SK-N-MC (cell line): ENCODE results near the gene SPRING1.

Experiments
- EZH2 ChIP-seq: fragments of 200-600 bp; sonication (generic); IDR thresholded peaks from one replicate; pipeline ENCODE4 v1.6.1; 2017; ENCODE audit warnings: antibody characterized with exemption
- FOXP2 ChIP-seq: optimal IDR thresholded peaks from 2 replicates; pipeline ENCODE3; 2011; ENCODE audit warnings: mild to moderate bottlenecking, moderate library complexity; ENCODE audit not compliant: insufficient read depth; ENCODE audit errors: extremely low read length, control extremely low read depth
- POLR2AphosphoS5 ChIP-seq: IDR thresholded peaks from 2 replicates; pipeline ENCODE4 v1.6.1; 2012; ENCODE audit warnings: mild to moderate bottlenecking, low read depth, low read length, borderline replicate concordance

DNA sequence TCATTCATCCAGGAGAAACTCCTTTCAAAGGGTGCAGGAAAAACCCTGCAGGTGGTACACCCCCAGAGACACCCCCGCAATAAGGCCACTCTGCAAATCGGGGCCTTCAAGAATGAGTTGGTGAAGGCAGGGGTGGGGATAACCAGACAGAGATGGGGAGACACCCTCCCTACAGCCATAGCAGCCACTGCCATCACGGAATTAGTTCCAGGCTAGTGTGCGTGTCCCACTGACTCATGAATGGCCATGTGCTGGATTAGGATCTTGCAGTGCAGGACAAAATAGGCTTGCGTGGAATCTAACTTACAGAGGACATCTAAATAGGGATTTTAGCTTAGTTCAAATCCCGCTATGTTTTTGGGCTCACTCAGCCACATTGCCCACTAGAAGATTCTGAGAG lies 37.8 kb downstream of the SPRING1 start:
- TF ChIP-seq EZH2, result no peak
- no peak for TF ChIP-seq POLR2AphosphoS5
- no peak for TF ChIP-seq FOXP2
